WI38 (cell line): ENCODE results near the gene ZNF484.
"Not testable (repeated sequence)": the region's sequence is repeated elsewhere in the genome, so short reads cannot be mapped to it uniquely, and the experiment has no call there.

Experiments used
- H3K4me3 ChIP-seq: 2 replicates; pipeline ENCODE4 v1.5.1; 2011; ENCODE audit warnings: low read depth, mild to moderate bottlenecking, control low read depth, low read length
- CTCF ChIP-seq: IDR thresholded peaks from 2 replicates; pipeline ENCODE4 v1.5.1; 2012; ENCODE audit warnings: low read depth, mild to moderate bottlenecking, control low read depth, low read length

Gene ZNF484

GRCh38 chr9:92894711-92895362 lies 17.0 kb upstream of the ZNF484 start:
- no peak for TF ChIP-seq CTCF
- no peak overlapping the region for H3K4me3 ChIP-seq

GRCh38 chr9:92893916-92894610 lies 16.2 kb upstream of the ZNF484 start:
- not testable (repeated sequence) for H3K4me3 ChIP-seq

GRCh38 chr9:92892276-92892675 lies 14.4 kb upstream of the ZNF484 start:
- not testable (repeated sequence) for H3K4me3 ChIP-seq

- TF ChIP-seq CTCF = no peak
- no peak overlapping the region for H3K4me3 ChIP-seq
These were observed 12.9 kb upstream of the ZNF484 start for GRCh38 chr9:92890761-92891160.

- H3K4me3 ChIP-seq = no peak overlapping the region
- TF ChIP-seq CTCF = no peak
These were observed 10.1 kb upstream of the ZNF484 start for GRCh38 chr9:92887880-92888338.

- H3K4me3 ChIP-seq = not testable (repeated sequence)
These were observed 9.2 kb upstream of the ZNF484 start for GRCh38 chr9:92886846-92887610.

GRCh38 chr9:92883666-92884405 lies 6.0 kb upstream of the ZNF484 start:
- not testable (repeated sequence) for H3K4me3 ChIP-seq

GRCh38 chr9:92882276-92882675 lies 4.4 kb upstream of the ZNF484 start:
- TF ChIP-seq CTCF = no peak
- H3K4me3 ChIP-seq = no peak overlapping the region

- H3K4me3 ChIP-seq = no peak overlapping the region
- no peak for TF ChIP-seq CTCF
These were observed 2.5 kb downstream of the ZNF484 start for GRCh38 chr9:92875373-92875772.
